HepG2 (cell line): ENCODE results near the gene FAM118B. TPM values are rescaled to one million over a fixed set of nuclear protein-coding genes. Genes with fewer than 3 reads are reported as not detected.
A peak's percentile ranks its signal among the peaks of the same experiment; 100 is the strongest.

Source experiments
- ATAC-seq: fragments of 200-7000 bp; cut with Tn5 transposase; 3 replicates; pipeline ENCODE4 v1.9.1; 2020; ENCODE audit warnings: mild to moderate bottlenecking, moderate library complexity
- BruUV-seq: library from RNA; stranded (reverse); fragments of 400-500 nt; replicated peaks from 2 replicates; lab custom pipeline; 2021; lab: Mats Ljungman, UMichigan
- CTCF ChIA-PET: fragments of 300-600 bp; formaldehyde crosslinking; extraction: SDS; loops from one replicate; lab custom pipeline; 2021; ENCODE audit warnings: low total read pairs, inconsistent platforms, low intra/inter-chr PET ratio; lab: Yijun Ruan, JAX
- POLR2A ChIA-PET: fragments of 350-600 bp; sonication (Branson Sonifier 250); formaldehyde crosslinking; loops from one replicate; lab custom pipeline; 2020; ENCODE audit warnings: antibody characterized with exemption, inconsistent platforms; lab: Yijun Ruan, JAX
- DNase-seq: peaks from one replicate; pipeline ENCODE4 v3.0.0-alpha.2; 2015; ENCODE audit warnings: low spot score
- FAIRE-seq: peaks from 3 replicates; lab custom pipeline; 2011; peaks lifted over from hg19 to GRCh38; lab: Jason Lieb, UNC
- H2AFZ ChIP-seq: one replicate; pipeline ENCODE4 v1.6.1; 2011; ENCODE audit warnings: low read length, inconsistent platforms
- H3K27ac ChIP-seq: fragments of 300-600 bp; 3 replicates; pipeline ENCODE4 v1.8.0; 2011; ENCODE audit warnings: mixed run types, mild to moderate bottlenecking, mixed read lengths, low read length, inconsistent platforms; ENCODE audit not compliant: insufficient read depth; ENCODE audit errors: extremely low read length
- H3K27me3 ChIP-seq, 2 experiments: fragments of 200-600 bp in 1 of 2; 2 replicates in 1 of 2; 3 replicates in 1 of 2; pipeline versions ENCODE4 v1.6.0 to v1.8.0; 2011; ENCODE audit warnings: low read length in 2 of 2, mild to moderate bottlenecking in 2 of 2, moderate library complexity in 2 of 2, inconsistent platforms in 1 of 2; ENCODE audit not compliant: insufficient read depth in 2 of 2, control insufficient read depth in 1 of 2
- H3K36me3 ChIP-seq, 2 experiments: fragments of 200-600 bp in 1 of 2; replicated peaks in 1 of 2; 2 replicates in 1 of 2; 3 replicates in 1 of 2; pipeline versions ENCODE4 v1.5.1 to v1.8.0; 2011; ENCODE audit warnings: low read length in 2 of 2, inconsistent platforms in 1 of 2; ENCODE audit not compliant: insufficient read depth in 2 of 2, control insufficient read depth in 1 of 2
- H3K4me1 ChIP-seq: 2 replicates; pipeline ENCODE4 v1.5.1; 2012; ENCODE audit warnings: low read length, inconsistent platforms; ENCODE audit not compliant: insufficient read depth
- H3K4me2 ChIP-seq: 2 replicates; pipeline ENCODE4 v1.6.0; 2011; ENCODE audit warnings: low read depth, low read length, inconsistent platforms
- H3K4me3 ChIP-seq, 3 experiments: fragments of 200-600 bp in 1 of 3; sonication (generic), shearing (Covaris generic) in 1 of 3; replicated peaks in 1 of 3; 2 replicates each; pipeline ENCODE4 v1.5.1; 2011 to 2016; ENCODE audit warnings: low read length in 3 of 3, inconsistent platforms in 2 of 3, low read depth in 2 of 3, mild to moderate bottlenecking in 2 of 3, control low read depth in 1 of 3, mixed read lengths in 1 of 3; ENCODE audit not compliant: insufficient read depth in 1 of 3
- H3K79me2 ChIP-seq: one replicate; pipeline ENCODE4 v1.6.1; 2011; ENCODE audit warnings: low read length, inconsistent platforms; ENCODE audit not compliant: insufficient read depth
- H3K9ac ChIP-seq: 2 replicates; pipeline ENCODE4 v1.6.0; 2011; ENCODE audit warnings: mild to moderate bottlenecking, low read depth, low read length, inconsistent platforms; ENCODE audit not compliant: insufficient read depth
- H3K9me3 ChIP-seq: 2 replicates; pipeline ENCODE4 v1.5.1; 2012; ENCODE audit warnings: mild to moderate bottlenecking, low read length
- H4K20me1 ChIP-seq: 2 replicates; pipeline ENCODE4 v1.6.0; 2011; ENCODE audit warnings: inconsistent platforms, mild to moderate bottlenecking, low read length, moderate library complexity; ENCODE audit not compliant: insufficient read depth
- ARID2 ChIP-seq: sonication (generic); formaldehyde crosslinking; IDR thresholded peaks from 2 replicates; pipeline ENCODE4 v1.8.1; 2022; ENCODE audit warnings: mild to moderate bottlenecking, missing genetic modification reagents, borderline replicate concordance
- ATF2 ChIP-seq: sonication (generic); formaldehyde crosslinking; IDR thresholded peaks from 2 replicates; pipeline ENCODE4 v1.4.0; 2020; ENCODE audit warnings: missing genetic modification reagents
- HNRNPLL ChIP-seq: fragments of 200-400 bp; formaldehyde crosslinking; IDR thresholded peaks from 2 replicates; pipeline ENCODE4 v1.6.1; 2017; ENCODE audit warnings: mild to moderate bottlenecking, low read depth, low read length; ENCODE audit not compliant: poor library complexity, severe bottlenecking
- IKZF5 ChIP-seq: IDR thresholded peaks from 2 replicates; pipeline ENCODE4 v1.6.1; 2018; ENCODE audit warnings: missing genetic modification reagents, mild to moderate bottlenecking, missing compliant biosample characterization
- NR2F2 ChIP-seq: IDR thresholded peaks from 2 replicates; pipeline ENCODE4 v1.6.1; 2012; ENCODE audit warnings: low read depth, inconsistent platforms, borderline replicate concordance
- ZFP91 ChIP-seq: sonication (generic); formaldehyde crosslinking; IDR thresholded peaks from 2 replicates; pipeline ENCODE4 v1.9.0; 2022; ENCODE audit warnings: missing genetic modification reagents, mild to moderate bottlenecking, borderline replicate concordance
- ZFY ChIP-seq: sonication (generic); formaldehyde crosslinking; IDR thresholded peaks from 2 replicates; pipeline ENCODE4 v1.4.0; 2020; ENCODE audit warnings: missing genetic modification reagents
- ZNF264 ChIP-seq: sonication (generic); formaldehyde crosslinking; IDR thresholded peaks from 2 replicates; pipeline ENCODE4 v1.4.0; 2020; ENCODE audit warnings: missing genetic modification reagents
- ZNF292 ChIP-seq: sonication (generic); formaldehyde crosslinking; IDR thresholded peaks from 2 replicates; pipeline ENCODE4 v1.8.1; 2022; ENCODE audit warnings: mild to moderate bottlenecking, low read depth, missing genetic modification reagents, borderline replicate concordance
- WGBS: methylation state at CpG from one replicate; pipeline ENCODE4 v1.1.6; 2017; ENCODE audit warnings: low lambda C conversion rate; 5-methylcytosine and 5-hydroxymethylcytosine counted together
- in situ Hi-C: cut with HindIII; loops from 2 replicates; pipeline ENCODE4 v1.10.0; 2017; ENCODE audit warnings: low pct_unique_long_range_greater_than_20kb; ENCODE audit not compliant: extremely low pct_ligation_motif_present
- intact Hi-C: fragments of 100-400 bp; cut with micrococcal nuclease; formaldehyde crosslinking; loops from one replicate; pipeline ENCODE4 v1.10.0; 2022; ENCODE audit not compliant: unreplicated experiment
- polyA plus RNA-seq, 8 experiments: library from polyadenylated mRNA; depleted of rRNA in 3 of 8; stranded (reverse) in 7 of 8; unstranded in 1 of 8; fragments of >200 nt; fragmentation: Illumina TruSeq in 4 of 8; extraction: Trizol in 4 of 8; gene quantifications; 2 replicates each; pipeline versions ENCODE4 v1.2.1 to v1.2.3, GENCODE V29; 2011 to 2016; ENCODE audit warnings: low read depth in 4 of 8, missing spikeins in 1 of 8, mixed read lengths in 1 of 8; ENCODE audit not compliant: insufficient read depth in 1 of 8
- total RNA-seq, 5 experiments: library from RNA; depleted of rRNA; stranded (reverse); fragments of >200 nt; fragmentation: Illumina TruSeq; extraction: Trizol; gene quantifications; 2 replicates each; pipeline ENCODE4 v1.2.3, GENCODE V29; 2016; ENCODE audit warnings: low read depth in 1 of 5

Gene FAM118B
- total and polyA plus RNA-seq, 2 of the 13 experiments (the other 11 are each of a cell fraction or from before 2014, with no cell fraction given): 10.2 to 25.7 TPM

- no peaks in the 10 kb centered on the region for H3K9me3 ChIP-seq
- no peaks in the 10 kb centered on the region for H3K79me2 ChIP-seq
- peaks cover 0 to 1% of the 10 kb centered on the region in 2 experiments; a peak in 1 of 5 replicates for H3K27me3 ChIP-seq
- POLR2A ChIA-PET: interaction anchor here (0.9 to 1.8 kb wide), 6 partner anchors 10 to 47 kb away, joined by 3 to 20 read pairs (median 7); no protein-coding TSS in a partner anchor
- no peak for ATAC-seq
- no peak for FAIRE-seq
- no peak overlapping the region; the same call in 1 of the 2 replicates for H3K9ac ChIP-seq
- DNase-seq: no peak
- BruUV-seq: no TSS peak
- H3K27ac ChIP-seq: no peak overlapping the region
- 90% methylated on average over 12 of the region's 14 CpGs for WGBS
- H3K4me3 ChIP-seq: 0 out of 6 replicates have a peak overlapping the region, but pooled peaks of 1 of the 3 experiments have one; percentile 48
- intact Hi-C loops: no loop called here
- in situ Hi-C loops: no loop called here
- H2AFZ ChIP-seq: no peak overlapping the region
- H4K20me1 ChIP-seq: no peaks in the 10 kb centered on the region
- TF ChIP-seq ZFP91 (CRISPR knock-in tag) (peak; percentile 22; the same call in 1 of the 2 replicates), HNRNPLL (no peak)
- H3K4me2 ChIP-seq: peak overlapping the region; percentile 66; the same call in 1 of the 2 replicates
- H3K36me3 ChIP-seq: no peaks in the 10 kb centered on the region
- CTCF ChIA-PET: no interaction called here
- H3K4me1 ChIP-seq: peaks cover 97% of the 10 kb centered on the region
These were observed 49.1 kb upstream of the FAM118B start for GRCh38 chr11:126162306-126163030.

GRCh38 chr11:126163074-126163700 lies 48.4 kb upstream of the FAM118B start:
- no peaks in the 10 kb centered on the region for H3K79me2 ChIP-seq
- H4K20me1 ChIP-seq: no peaks in the 10 kb centered on the region
- H3K4me1 ChIP-seq: peaks cover 95% of the 10 kb centered on the region
- peak overlapping the region; percentile 66 for H3K4me2 ChIP-seq
- intact Hi-C loops (no loop called here), in situ Hi-C loops (no loop called here)
- no TSS peak for BruUV-seq
- DNase-seq: peak; percentile 68
- FAIRE-seq: no peak
- H3K4me3 ChIP-seq: peak overlapping the region in 2 of 3 experiments; percentile 39 to 48; a peak in 4 of 6 replicates
- H3K36me3 ChIP-seq: no peaks in the 10 kb centered on the region
- H3K9ac ChIP-seq: peak overlapping the region; percentile 42
- peak; percentile 46 for ATAC-seq
- peak overlapping the region; percentile 58 for H3K27ac ChIP-seq
- 76% methylated on average over 8 of the region's 22 CpGs for WGBS
- ChIA-PET CTCF (no interaction called here), POLR2A (interaction anchor here (0.9 to 1.8 kb wide), 8 partner anchors 11 to 48 kb away, joined by 3 to 20 read pairs (median 6); partner anchors contain the start of genes FAM118B and RPUSD4)
- H2AFZ ChIP-seq: no peak overlapping the region
- H3K27me3 ChIP-seq: peaks cover 0 to 1% of the 10 kb centered on the region in 2 experiments; a peak in 1 of 5 replicates
- no peaks in the 10 kb centered on the region for H3K9me3 ChIP-seq
- TF ChIP-seq ZNF264 (CRISPR knock-in tag) (0 out of 2 replicates have a peak, but pooled peaks have one; percentile 28), ZNF292 (CRISPR knock-in tag) (peak; percentile 76; the same call in 1 of the 2 replicates), IKZF5 (CRISPR knock-in tag) (0 out of 2 replicates have a peak, but pooled peaks have one; percentile 50), NR2F2 (peak; percentile 22; the same call in 1 of the 2 replicates), ATF2 (CRISPR knock-in tag) (0 out of 2 replicates have a peak, but pooled peaks have one; percentile 23), ARID2 (no peak), ZFY (CRISPR knock-in tag) (peak; percentile 53; the same call in 1 of the 2 replicates)
